Fibroblast of lung (primary cell): ENCODE data around the gene TMEM26. TPM values are rescaled to one million over a fixed set of nuclear protein-coding genes. Genes with fewer than 3 reads are reported as not detected.

Source experiments
- DNase-seq, 2 donors: peaks; one replicate each; pipeline versions ENCODE4 v3.0.0 to v3.0.0-alpha.2; 2010; ENCODE audit warnings: low read depth in 2 of 2
- H2AFZ ChIP-seq: 2 replicates; pipeline ENCODE4 v1.5.1; 2012; ENCODE audit warnings: low read length, control low read depth, inconsistent platforms
- H3K27ac ChIP-seq: 2 replicates; pipeline ENCODE4 v1.5.1; 2011; ENCODE audit warnings: low read length, control low read depth; ENCODE audit not compliant: insufficient read depth
- H3K27me3 ChIP-seq: 2 replicates; pipeline ENCODE4 v1.5.1; 2011; ENCODE audit warnings: mild to moderate bottlenecking, low read length; ENCODE audit not compliant: control insufficient read depth, insufficient read depth
- H3K36me3 ChIP-seq: 2 replicates; pipeline ENCODE4 v1.5.1; 2011; ENCODE audit warnings: low read length; ENCODE audit not compliant: control insufficient read depth, insufficient read depth
- H3K4me1 ChIP-seq: 2 replicates; pipeline ENCODE4 v1.5.1; 2011; ENCODE audit warnings: low read length; ENCODE audit not compliant: control insufficient read depth, insufficient read depth; ENCODE audit errors: extremely low read depth
- H3K4me2 ChIP-seq: 2 replicates; pipeline ENCODE4 v1.5.1; 2011; ENCODE audit warnings: low read length, control low read depth; ENCODE audit not compliant: insufficient read depth; ENCODE audit errors: extremely low read depth
- H3K4me3 ChIP-seq, 4 experiments: fragments of 200-600 bp in 1 of 4; sonication (generic) in 1 of 4; replicated peaks in 1 of 4; 2 replicates each; pipeline ENCODE4 v1.5.1; 2011 to 2016; ENCODE audit warnings: low read length in 4 of 4, low read depth in 3 of 4, mild to moderate bottlenecking in 3 of 4, control low read depth in 2 of 4, inconsistent platforms in 1 of 4, mixed read lengths in 1 of 4; ENCODE audit not compliant: insufficient read depth in 1 of 4; ENCODE audit errors: control extremely low read depth in 1 of 4
- H3K79me2 ChIP-seq: 2 replicates; pipeline ENCODE4 v1.5.1; 2012; ENCODE audit warnings: mild to moderate bottlenecking, low read length, inconsistent platforms; ENCODE audit not compliant: control insufficient read depth, insufficient read depth
- H3K9ac ChIP-seq: 2 replicates; pipeline ENCODE4 v1.5.1; 2011; ENCODE audit warnings: mild to moderate bottlenecking, low read length, control low read depth; ENCODE audit not compliant: insufficient read depth
- H3K9me3 ChIP-seq: 2 replicates; pipeline ENCODE4 v1.5.1; 2012; ENCODE audit warnings: low read depth, low read length; ENCODE audit not compliant: control insufficient read depth, insufficient read depth
- H4K20me1 ChIP-seq: 2 replicates; pipeline ENCODE4 v1.5.1; 2011; ENCODE audit warnings: low read length; ENCODE audit not compliant: control insufficient read depth, insufficient read depth; ENCODE audit errors: extremely low read depth
- EZH2 ChIP-seq: IDR thresholded peaks from 2 replicates; pipeline ENCODE4 v1.5.1; 2012; ENCODE audit warnings: low read length, control low read depth, mild to moderate bottlenecking; ENCODE audit errors: missing control alignments
- polyA plus RNA-seq, 2 donors: library from polyadenylated mRNA; depleted of rRNA in 1 of 2; stranded (reverse) in 1 of 2; unstranded in 1 of 2; fragments of >200 nt; gene quantifications; 2 replicates each; pipeline ENCODE4 v1.2.1, GENCODE V29; 2011 to 2012; ENCODE audit warnings: missing spikeins in 1 of 2
- total RNA-seq: library from RNA; depleted of rRNA; stranded (reverse); fragments of >200 nt; gene quantifications from 2 replicates; pipeline ENCODE4 v1.2.1, GENCODE V29; 2014
- TF ChIP-seq, protein P1 (sequence below), 2 donors: IDR thresholded peaks in 1 of 2; conservative IDR thresholded peaks in 1 of 2; 1 replicate in 1 of 2; 2 replicates in 1 of 2; pipeline ENCODE4 v1.5.1; 2011 to 2012; ENCODE audit warnings: low read length in 2 of 2, control low read depth in 1 of 2, inconsistent platforms in 1 of 2, low read depth in 1 of 2, mild to moderate bottlenecking in 1 of 2

Gene TMEM26
- total and polyA plus RNA-seq, 2 donors (not counting 1 experiment from before 2014, with no cell fraction given): 1.4 to 2.3 TPM

DNA sequence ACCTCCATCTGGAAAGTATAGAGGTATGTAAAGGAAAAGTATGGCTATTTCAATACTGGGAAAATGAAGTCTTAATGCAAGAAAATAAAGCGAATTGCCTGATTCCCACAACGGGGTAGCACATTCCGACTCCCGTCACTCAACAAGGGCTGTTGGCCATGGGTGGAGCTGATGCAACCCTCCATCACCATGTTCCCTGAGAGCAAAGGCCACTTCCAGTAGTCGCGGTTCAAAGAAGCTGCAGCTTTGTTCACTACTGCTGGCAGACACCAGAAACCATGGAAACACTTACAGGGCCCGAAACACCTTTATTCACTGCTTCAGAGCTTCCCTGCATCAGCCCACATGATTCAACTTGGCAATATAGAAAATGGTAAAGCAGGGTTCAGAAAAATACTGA lies 44.0 kb downstream of the TMEM26 start:
- Histone ChIP-seq H3K27me3 (no peaks in the 10 kb centered on the region), H3K9ac (no peak overlapping the region), H3K4me3 (no peak overlapping the region), H3K4me2 (no peak overlapping the region), H2AFZ (no peak overlapping the region), H3K27ac (no peak overlapping the region), H3K79me2 (no peaks in the 10 kb centered on the region), H3K36me3 (no peaks in the 10 kb centered on the region), H3K9me3 (no peaks in the 10 kb centered on the region), H4K20me1 (no peaks in the 10 kb centered on the region), H3K4me1 (peaks cover 2% of the 10 kb centered on the region)
- no peak for DNase-seq
- TF ChIP-seq EZH2: no peak
- TF ChIP-seq, protein P1, sequence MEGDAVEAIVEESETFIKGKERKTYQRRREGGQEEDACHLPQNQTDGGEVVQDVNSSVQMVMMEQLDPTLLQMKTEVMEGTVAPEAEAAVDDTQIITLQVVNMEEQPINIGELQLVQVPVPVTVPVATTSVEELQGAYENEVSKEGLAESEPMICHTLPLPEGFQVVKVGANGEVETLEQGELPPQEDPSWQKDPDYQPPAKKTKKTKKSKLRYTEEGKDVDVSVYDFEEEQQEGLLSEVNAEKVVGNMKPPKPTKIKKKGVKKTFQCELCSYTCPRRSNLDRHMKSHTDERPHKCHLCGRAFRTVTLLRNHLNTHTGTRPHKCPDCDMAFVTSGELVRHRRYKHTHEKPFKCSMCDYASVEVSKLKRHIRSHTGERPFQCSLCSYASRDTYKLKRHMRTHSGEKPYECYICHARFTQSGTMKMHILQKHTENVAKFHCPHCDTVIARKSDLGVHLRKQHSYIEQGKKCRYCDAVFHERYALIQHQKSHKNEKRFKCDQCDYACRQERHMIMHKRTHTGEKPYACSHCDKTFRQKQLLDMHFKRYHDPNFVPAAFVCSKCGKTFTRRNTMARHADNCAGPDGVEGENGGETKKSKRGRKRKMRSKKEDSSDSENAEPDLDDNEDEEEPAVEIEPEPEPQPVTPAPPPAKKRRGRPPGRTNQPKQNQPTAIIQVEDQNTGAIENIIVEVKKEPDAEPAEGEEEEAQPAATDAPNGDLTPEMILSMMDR (conservative IDR thresholded peaks at IDR 0.05 in 1 of 2, IDR thresholded peaks at IDR 0.05 in 1 of 2; ENCODE audit: low read depth in 1 of 2, low read length in 2 of 2): no peak

DNA sequence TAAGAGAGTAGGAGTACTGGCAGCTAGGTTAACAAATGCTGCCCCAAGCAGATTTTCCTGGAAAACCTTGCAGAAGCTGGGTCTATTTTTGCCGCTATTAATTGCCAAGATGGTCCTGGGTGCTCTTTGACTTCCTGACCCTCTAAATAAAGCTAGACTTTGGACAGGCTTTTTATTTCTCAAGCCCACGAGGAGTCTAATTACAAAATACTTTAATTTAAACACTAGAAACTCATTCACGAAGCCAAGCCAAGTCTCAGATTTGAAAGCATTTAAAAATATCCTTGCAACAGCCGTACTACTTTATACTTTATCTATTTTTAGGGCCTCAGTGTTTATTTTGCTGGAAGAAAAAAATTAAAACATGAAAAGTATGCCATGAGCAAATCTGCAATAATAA lies 45.1 kb downstream of the TMEM26 start:
- no peaks in the 10 kb centered on the region for H4K20me1 ChIP-seq
- H3K27me3 ChIP-seq: no peaks in the 10 kb centered on the region
- H3K36me3 ChIP-seq: no peaks in the 10 kb centered on the region
- DNase-seq: peak in 1 of 2 donors; percentile 83
- H2AFZ ChIP-seq: no peak overlapping the region
- no peak overlapping the region for H3K4me2 ChIP-seq
- TF ChIP-seq, protein P1 (conservative IDR thresholded peaks at IDR 0.05 in 1 of 2, IDR thresholded peaks at IDR 0.05 in 1 of 2; ENCODE audit: low read depth in 1 of 2, low read length in 2 of 2): no peak
- TF ChIP-seq EZH2: no peak
- H3K9me3 ChIP-seq: no peaks in the 10 kb centered on the region
- H3K9ac ChIP-seq: no peak overlapping the region
- no peak overlapping the region for H3K4me3 ChIP-seq
- peaks cover 2% of the 10 kb centered on the region for H3K4me1 ChIP-seq
- no peaks in the 10 kb centered on the region for H3K79me2 ChIP-seq
- H3K27ac ChIP-seq: no peak overlapping the region

DNA sequence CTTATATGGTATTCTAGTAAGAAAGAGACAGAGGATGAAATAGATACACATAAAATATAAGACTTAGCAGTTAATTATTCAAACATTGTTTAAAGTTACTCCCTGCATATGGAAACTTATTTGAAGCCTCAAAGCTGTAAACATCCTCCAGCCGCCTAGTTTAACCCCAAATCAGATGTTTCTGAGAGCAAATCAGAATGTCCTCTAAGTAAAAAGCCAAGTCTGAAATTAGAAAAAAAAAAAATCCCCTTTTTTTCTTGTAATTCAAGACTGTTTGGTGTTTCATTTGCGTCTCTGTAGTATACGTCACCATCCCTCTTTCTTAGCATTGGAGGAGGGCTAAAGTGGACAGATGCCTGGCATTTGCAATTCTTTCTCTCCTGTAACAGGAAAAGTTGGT lies 46.4 kb downstream of the TMEM26 start:
- no peaks in the 10 kb centered on the region for H3K27me3 ChIP-seq
- DNase-seq: peak in 1 of 2 donors; percentile 43

More for the DNA sequence above, 46.4 kb downstream of the TMEM26 start:
- Histone ChIP-seq H4K20me1 (no peaks in the 10 kb centered on the region), H3K79me2 (no peaks in the 10 kb centered on the region), H2AFZ (no peak overlapping the region), H3K36me3 (no peaks in the 10 kb centered on the region), H3K4me3 (no peak overlapping the region), H3K9me3 (no peaks in the 10 kb centered on the region), H3K27ac (no peak overlapping the region), H3K9ac (no peak overlapping the region), H3K4me1 (peaks cover 2% of the 10 kb centered on the region), H3K4me2 (no peak overlapping the region)
- no peak for TF ChIP-seq EZH2
- TF ChIP-seq, protein P1 (conservative IDR thresholded peaks at IDR 0.05 in 1 of 2, IDR thresholded peaks at IDR 0.05 in 1 of 2; ENCODE audit: low read depth in 1 of 2, low read length in 2 of 2): no peak
